Measurements from ENCODE around the gene EXOC4.

Gene EXOC4

DNA sequence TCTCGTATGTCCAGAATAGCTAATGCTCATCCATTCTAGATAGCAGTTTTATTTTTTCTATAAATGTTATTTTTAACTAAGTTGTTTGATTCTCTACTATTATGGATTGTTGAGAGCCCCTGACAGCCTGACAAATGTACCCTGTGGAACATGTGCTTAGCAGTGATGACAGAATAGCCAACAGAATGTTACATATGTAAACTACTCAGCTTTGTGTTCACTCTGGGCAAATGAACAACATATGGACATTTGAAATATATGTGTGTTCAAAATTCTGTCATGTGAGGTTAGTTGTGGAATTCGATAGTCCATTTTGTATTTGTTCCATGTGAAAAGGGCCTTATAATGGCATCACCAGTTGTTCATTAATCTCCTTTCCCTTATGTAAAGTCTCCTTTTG lies 199.7 kb downstream of the EXOC4 start:
- Histone ChIP-seq H3K36me3 (ENCODE audit: control insufficient read depth in 5 of 5, insufficient read depth in 5 of 5, low read length in 5 of 5) (no peaks in the 10 kb centered on the region), H3K27me3 (ENCODE audit: control insufficient read depth in 5 of 5, insufficient read depth in 4 of 5, low read length in 5 of 5) (no peaks in the 10 kb centered on the region), H3K9ac (ENCODE audit: low read length in 5 of 5) (no peak overlapping the region), H3K4me1 (ENCODE audit: control insufficient read depth in 5 of 5, insufficient read depth in 5 of 5, low read length in 5 of 5) (no peaks in the 10 kb centered on the region), H3K9me3 (ENCODE audit: control insufficient read depth in 5 of 5, low read length in 5 of 5) (no peaks in the 10 kb centered on the region), H3K27ac (ENCODE audit: low read depth, low read length) (no peak overlapping the region), H3K4me3 (ENCODE audit: low read depth in 1 of 5, low read length in 5 of 5) (no peak overlapping the region)

DNA sequence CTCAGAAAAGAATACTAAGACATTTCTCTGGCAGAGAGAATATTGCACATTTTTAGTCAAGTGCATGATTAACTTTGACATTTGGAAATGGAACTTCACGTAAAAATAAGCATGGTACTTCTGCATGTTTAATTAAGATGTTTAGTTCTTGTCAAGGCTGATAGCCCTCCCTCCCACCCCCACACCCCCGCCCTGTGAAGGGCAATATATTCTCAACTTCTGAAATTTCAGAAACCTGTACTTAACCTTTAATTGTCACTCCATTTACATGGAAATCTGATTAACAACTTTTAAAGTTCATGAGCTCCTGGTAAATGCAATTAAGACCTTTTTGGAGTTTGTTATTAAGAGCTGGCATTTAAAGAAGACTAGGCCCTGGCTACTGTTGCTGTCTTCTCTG lies 205.8 kb downstream of the EXOC4 start:
- Histone ChIP-seq H3K4me1 (ENCODE audit: control insufficient read depth in 5 of 5, insufficient read depth in 5 of 5, low read length in 5 of 5) (no peaks in the 10 kb centered on the region), H3K9me3 (ENCODE audit: control insufficient read depth in 5 of 5, low read length in 5 of 5) (no peaks in the 10 kb centered on the region), H3K36me3 (ENCODE audit: control insufficient read depth in 5 of 5, insufficient read depth in 5 of 5, low read length in 5 of 5) (no peaks in the 10 kb centered on the region), H3K4me3 (ENCODE audit: low read depth in 1 of 5, low read length in 5 of 5) (no peak overlapping the region), H3K27me3 (ENCODE audit: control insufficient read depth in 5 of 5, insufficient read depth in 4 of 5, low read length in 5 of 5) (no peaks in the 10 kb centered on the region), H3K27ac (ENCODE audit: low read depth, low read length) (no peak overlapping the region), H3K9ac (ENCODE audit: low read length in 5 of 5) (no peak overlapping the region)

DNA sequence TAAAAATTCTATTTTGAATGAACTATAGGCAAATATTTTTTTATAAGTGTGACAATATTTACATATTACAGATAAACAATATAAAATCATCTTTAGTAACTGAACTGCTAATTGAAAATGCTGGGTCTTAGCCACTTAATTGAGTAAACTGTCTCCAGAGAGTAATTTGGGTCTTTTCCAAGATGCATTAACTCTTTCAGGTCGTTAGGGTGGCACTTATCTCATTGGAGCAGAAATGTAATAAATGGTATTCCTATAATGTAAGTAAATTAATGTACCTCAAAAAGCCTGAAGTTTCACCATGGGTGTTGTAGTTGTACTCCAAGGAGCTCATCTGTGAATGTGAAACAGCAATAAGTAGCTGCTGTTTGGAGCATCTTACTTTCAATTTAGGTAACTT lies 208.5 kb downstream of the EXOC4 start:
- Histone ChIP-seq H3K9ac (ENCODE audit: low read length in 5 of 5) (no peak overlapping the region), H3K36me3 (ENCODE audit: control insufficient read depth in 5 of 5, insufficient read depth in 5 of 5, low read length in 5 of 5) (no peaks in the 10 kb centered on the region), H3K4me3 (ENCODE audit: low read depth in 1 of 5, low read length in 5 of 5) (no peak overlapping the region), H3K27me3 (ENCODE audit: control insufficient read depth in 5 of 5, insufficient read depth in 4 of 5, low read length in 5 of 5) (no peaks in the 10 kb centered on the region), H3K27ac (ENCODE audit: low read depth, low read length) (no peak overlapping the region), H3K4me1 (ENCODE audit: control insufficient read depth in 5 of 5, insufficient read depth in 5 of 5, low read length in 5 of 5) (no peaks in the 10 kb centered on the region), H3K9me3 (ENCODE audit: control insufficient read depth in 5 of 5, low read length in 5 of 5) (peaks cover 0 to 6% (median under 1%) of the 10 kb centered on the region in 5 donors)

- H3K36me3 ChIP-seq (ENCODE audit: control insufficient read depth in 5 of 5, insufficient read depth in 5 of 5, low read length in 5 of 5) = peaks cover 3 to 20% (median 8%) of the 10 kb centered on the region in 5 donors
- no peaks in the 10 kb centered on the region for H3K9me3 ChIP-seq (ENCODE audit: control insufficient read depth in 5 of 5, low read length in 5 of 5)
- no peak overlapping the region for H3K9ac ChIP-seq (ENCODE audit: low read length in 5 of 5)
- no peaks in the 10 kb centered on the region for H3K27me3 ChIP-seq (ENCODE audit: control insufficient read depth in 5 of 5, insufficient read depth in 4 of 5, low read length in 5 of 5)
- no peak overlapping the region for H3K27ac ChIP-seq (ENCODE audit: low read depth, low read length)
- H3K4me1 ChIP-seq (ENCODE audit: control insufficient read depth in 5 of 5, insufficient read depth in 5 of 5, low read length in 5 of 5) = no peaks in the 10 kb centered on the region
- no peak overlapping the region for H3K4me3 ChIP-seq (ENCODE audit: low read depth in 1 of 5, low read length in 5 of 5)
These were observed 222.8 kb downstream of the EXOC4 start for GRCh38 chr7:133475655-133476054.

DNA sequence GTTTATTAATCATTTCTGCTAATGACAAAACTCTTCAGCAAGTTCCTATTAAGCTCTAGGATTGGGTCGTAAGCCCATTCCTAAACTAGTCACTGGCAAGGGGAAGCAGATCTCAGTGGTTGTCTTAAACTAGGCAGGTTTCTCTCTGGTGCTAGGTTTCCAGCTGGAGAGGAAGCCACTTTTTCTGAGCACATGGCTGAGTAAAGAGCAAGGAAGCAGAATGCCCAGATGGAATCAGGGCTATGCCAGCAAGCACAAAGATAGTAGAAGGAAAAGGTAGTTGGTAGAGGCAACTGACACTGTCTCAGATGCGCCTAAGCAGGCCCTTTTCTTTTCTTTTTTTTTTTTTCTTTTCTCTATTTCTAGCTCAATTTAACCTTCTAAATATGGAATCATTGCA lies 224.9 kb downstream of the EXOC4 start:
- no peak overlapping the region for H3K27ac ChIP-seq (ENCODE audit: low read depth, low read length)
- no peaks in the 10 kb centered on the region for H3K9me3 ChIP-seq (ENCODE audit: control insufficient read depth in 5 of 5, low read length in 5 of 5)
- no peak overlapping the region for H3K4me3 ChIP-seq (ENCODE audit: low read depth in 1 of 5, low read length in 5 of 5)
- no peak overlapping the region for H3K9ac ChIP-seq (ENCODE audit: low read length in 5 of 5)
- H3K36me3 ChIP-seq (ENCODE audit: control insufficient read depth in 5 of 5, insufficient read depth in 5 of 5, low read length in 5 of 5) = peaks cover 7 to 23% (median 13%) of the 10 kb centered on the region in 5 donors
- no peaks in the 10 kb centered on the region for H3K4me1 ChIP-seq (ENCODE audit: control insufficient read depth in 5 of 5, insufficient read depth in 5 of 5, low read length in 5 of 5)
- H3K27me3 ChIP-seq (ENCODE audit: control insufficient read depth in 5 of 5, insufficient read depth in 4 of 5, low read length in 5 of 5) = no peaks in the 10 kb centered on the region

DNA sequence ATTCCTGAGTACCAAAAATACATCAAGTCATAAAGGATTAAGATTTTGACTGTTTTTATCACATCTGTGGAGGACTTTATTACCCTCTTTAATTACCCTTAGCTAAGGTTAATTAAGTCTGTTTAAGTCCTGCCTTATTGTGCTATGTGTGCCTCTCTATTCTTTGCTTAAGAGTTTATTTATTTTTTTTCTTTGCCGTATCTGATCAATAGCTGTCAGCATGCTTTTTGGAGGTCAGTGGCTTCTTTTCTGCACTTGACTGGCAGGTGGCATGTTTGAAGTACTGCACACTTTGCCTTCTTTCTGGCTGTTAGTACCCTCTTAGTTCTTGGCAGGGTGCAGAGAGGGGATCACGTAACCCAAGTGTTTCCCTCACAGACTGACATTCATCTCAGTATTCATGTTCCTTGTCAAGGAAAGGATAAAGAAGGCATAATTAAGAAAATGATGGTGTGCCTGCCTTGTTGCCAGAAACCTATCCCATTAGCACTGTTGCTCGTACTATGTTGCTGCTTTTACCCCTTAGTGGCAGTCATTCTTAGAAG lies 225.8 kb downstream of the EXOC4 start:
- Histone ChIP-seq H3K27ac (ENCODE audit: low read depth, low read length) (no peak overlapping the region), H3K27me3 (ENCODE audit: control insufficient read depth in 5 of 5, insufficient read depth in 4 of 5, low read length in 5 of 5) (no peaks in the 10 kb centered on the region), H3K4me3 (ENCODE audit: low read depth in 1 of 5, low read length in 5 of 5) (no peak overlapping the region), H3K4me1 (ENCODE audit: control insufficient read depth in 5 of 5, insufficient read depth in 5 of 5, low read length in 5 of 5) (no peaks in the 10 kb centered on the region), H3K36me3 (ENCODE audit: control insufficient read depth in 5 of 5, insufficient read depth in 5 of 5, low read length in 5 of 5) (peaks cover 7 to 25% (median 13%) of the 10 kb centered on the region in 5 donors), H3K9ac (ENCODE audit: low read length in 5 of 5) (no peak overlapping the region), H3K9me3 (ENCODE audit: control insufficient read depth in 5 of 5, low read length in 5 of 5) (no peaks in the 10 kb centered on the region)

DNA sequence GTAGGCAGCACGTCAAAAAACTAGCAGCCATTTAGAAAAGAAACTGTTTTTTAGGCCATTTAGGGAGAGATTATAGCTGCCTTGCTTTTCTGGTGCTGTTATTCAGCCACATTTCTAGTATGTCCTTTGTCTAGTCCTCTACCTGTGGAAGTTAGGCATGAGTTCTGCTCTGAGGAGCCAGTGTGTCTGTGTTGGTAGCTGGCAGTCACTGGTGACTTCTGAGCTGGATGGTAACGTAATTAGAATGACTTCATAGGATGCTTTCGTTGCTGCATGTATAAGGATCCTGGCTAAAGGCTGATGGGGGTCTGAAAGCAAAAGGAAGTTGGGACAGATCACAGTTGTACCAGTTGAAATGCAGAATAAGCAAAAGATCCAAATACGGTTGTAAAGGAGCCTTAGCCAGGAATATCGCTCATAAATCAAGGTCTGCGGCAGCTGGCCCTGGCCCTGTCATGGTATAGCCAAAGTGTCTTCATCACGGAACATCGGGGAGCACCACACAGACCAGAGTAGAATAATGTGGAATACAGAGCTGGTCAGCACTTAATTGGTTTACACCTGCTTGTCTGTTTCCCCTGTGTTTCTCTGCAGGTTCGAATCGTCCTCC lies 226.7 kb downstream of the EXOC4 start:
- H3K9me3 ChIP-seq (ENCODE audit: control insufficient read depth in 5 of 5, low read length in 5 of 5) = no peaks in the 10 kb centered on the region
- H3K4me3 ChIP-seq (ENCODE audit: low read depth in 1 of 5, low read length in 5 of 5) = no peak overlapping the region
- H3K27ac ChIP-seq (ENCODE audit: low read depth, low read length) = no peak overlapping the region
- peaks cover 7 to 25% (median 13%) of the 10 kb centered on the region in 5 donors for H3K36me3 ChIP-seq (ENCODE audit: control insufficient read depth in 5 of 5, insufficient read depth in 5 of 5, low read length in 5 of 5)
- H3K4me1 ChIP-seq (ENCODE audit: control insufficient read depth in 5 of 5, insufficient read depth in 5 of 5, low read length in 5 of 5) = no peaks in the 10 kb centered on the region
- no peaks in the 10 kb centered on the region for H3K27me3 ChIP-seq (ENCODE audit: control insufficient read depth in 5 of 5, insufficient read depth in 4 of 5, low read length in 5 of 5)
- no peak overlapping the region for H3K9ac ChIP-seq (ENCODE audit: low read length in 5 of 5)

- Histone ChIP-seq H3K4me3 (ENCODE audit: low read depth in 1 of 5, low read length in 5 of 5) (no peak overlapping the region), H3K9me3 (ENCODE audit: control insufficient read depth in 5 of 5, low read length in 5 of 5) (no peaks in the 10 kb centered on the region), H3K36me3 (ENCODE audit: control insufficient read depth in 5 of 5, insufficient read depth in 5 of 5, low read length in 5 of 5) (peaks cover 7 to 25% (median 13%) of the 10 kb centered on the region in 5 donors), H3K9ac (ENCODE audit: low read length in 5 of 5) (no peak overlapping the region), H3K27ac (ENCODE audit: low read depth, low read length) (no peak overlapping the region), H3K4me1 (ENCODE audit: control insufficient read depth in 5 of 5, insufficient read depth in 5 of 5, low read length in 5 of 5) (no peaks in the 10 kb centered on the region), H3K27me3 (ENCODE audit: control insufficient read depth in 5 of 5, insufficient read depth in 4 of 5, low read length in 5 of 5) (no peaks in the 10 kb centered on the region)
These were observed 228.0 kb downstream of the EXOC4 start for GRCh38 chr7:133480868-133481267.

GRCh38 chr7:133481676-133482075 lies 228.8 kb downstream of the EXOC4 start:
- H3K27ac ChIP-seq (ENCODE audit: low read depth, low read length) = no peak overlapping the region
- H3K9me3 ChIP-seq (ENCODE audit: control insufficient read depth in 5 of 5, low read length in 5 of 5) = no peaks in the 10 kb centered on the region
- peaks cover 7 to 25% (median 13%) of the 10 kb centered on the region in 5 donors for H3K36me3 ChIP-seq (ENCODE audit: control insufficient read depth in 5 of 5, insufficient read depth in 5 of 5, low read length in 5 of 5)
- no peaks in the 10 kb centered on the region for H3K27me3 ChIP-seq (ENCODE audit: control insufficient read depth in 5 of 5, insufficient read depth in 4 of 5, low read length in 5 of 5)
- no peak overlapping the region for H3K4me3 ChIP-seq (ENCODE audit: low read depth in 1 of 5, low read length in 5 of 5)
- H3K9ac ChIP-seq (ENCODE audit: low read length in 5 of 5) = no peak overlapping the region
- no peaks in the 10 kb centered on the region for H3K4me1 ChIP-seq (ENCODE audit: control insufficient read depth in 5 of 5, insufficient read depth in 5 of 5, low read length in 5 of 5)

- no peaks in the 10 kb centered on the region for H3K27me3 ChIP-seq (ENCODE audit: control insufficient read depth in 5 of 5, insufficient read depth in 4 of 5, low read length in 5 of 5)
- H3K27ac ChIP-seq (ENCODE audit: low read depth, low read length) = no peak overlapping the region
- no peaks in the 10 kb centered on the region for H3K9me3 ChIP-seq (ENCODE audit: control insufficient read depth in 5 of 5, low read length in 5 of 5)
- no peak overlapping the region for H3K9ac ChIP-seq (ENCODE audit: low read length in 5 of 5)
- H3K4me3 ChIP-seq (ENCODE audit: low read depth in 1 of 5, low read length in 5 of 5) = no peak overlapping the region
- no peaks in the 10 kb centered on the region for H3K4me1 ChIP-seq (ENCODE audit: control insufficient read depth in 5 of 5, insufficient read depth in 5 of 5, low read length in 5 of 5)
- H3K36me3 ChIP-seq (ENCODE audit: control insufficient read depth in 5 of 5, insufficient read depth in 5 of 5, low read length in 5 of 5) = peaks cover 7 to 25% (median 12%) of the 10 kb centered on the region in 5 donors
These were observed 229.7 kb downstream of the EXOC4 start for GRCh38 chr7:133482599-133482998.

Measured in subcutaneous abdominal adipose tissue (tissue), 5 donors.